HG02610 (cell line): ENCODE data around the gene NSUN6.
"Not testable (repeated sequence)": the region's sequence is repeated elsewhere in the genome, so short reads cannot be mapped to it uniquely, and the experiment has no call there.

ENCODE experiments used
- ATAC-seq: cut with Tn5 transposase; IDR thresholded peaks from one replicate; pipeline ENCODE4 v1.9.1; 2021; ENCODE audit warnings: mild to moderate bottlenecking, moderate library complexity; ENCODE audit not compliant: unreplicated experiment

The NSUN6 gene

DNA sequence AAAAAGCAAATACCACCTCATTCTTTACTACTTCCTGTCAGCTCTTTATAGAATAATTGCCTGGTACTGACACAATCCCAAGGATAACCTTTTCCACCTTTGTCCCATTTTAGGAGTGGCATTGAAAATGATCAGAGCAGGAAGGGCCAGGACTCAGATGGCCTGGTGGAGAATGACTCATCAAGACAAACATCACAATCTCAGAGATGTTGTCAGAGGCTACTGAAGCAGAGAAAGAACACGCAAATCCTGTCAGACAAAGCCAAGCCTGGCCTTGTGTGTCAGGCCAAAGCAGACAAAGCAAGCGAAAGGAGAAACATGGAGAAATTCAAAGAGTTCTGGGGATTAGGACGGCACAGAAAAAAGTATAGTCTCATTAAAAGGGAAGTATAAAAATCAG is 40.9 kb downstream of the NSUN6 start:
- ATAC-seq = no peak

DNA sequence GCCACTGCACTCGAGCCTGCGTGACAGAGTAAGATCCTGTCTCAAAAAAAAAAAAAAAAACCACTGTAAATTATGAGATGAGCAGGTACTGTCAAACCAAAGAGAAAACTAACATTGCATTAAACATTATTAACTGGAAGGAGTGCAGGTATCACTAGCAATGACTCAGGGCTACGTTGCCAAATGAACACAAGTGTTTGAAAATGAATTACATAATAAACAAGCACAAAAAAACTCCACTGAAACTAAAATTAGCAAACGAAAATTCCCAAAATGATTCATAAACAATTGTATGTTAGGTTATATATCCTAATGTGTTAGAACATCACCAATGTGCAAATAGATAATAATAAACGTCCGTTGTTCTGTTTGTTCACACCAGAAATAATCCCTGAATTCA is 42.8 kb downstream of the NSUN6 start:
- no peak for ATAC-seq

DNA sequence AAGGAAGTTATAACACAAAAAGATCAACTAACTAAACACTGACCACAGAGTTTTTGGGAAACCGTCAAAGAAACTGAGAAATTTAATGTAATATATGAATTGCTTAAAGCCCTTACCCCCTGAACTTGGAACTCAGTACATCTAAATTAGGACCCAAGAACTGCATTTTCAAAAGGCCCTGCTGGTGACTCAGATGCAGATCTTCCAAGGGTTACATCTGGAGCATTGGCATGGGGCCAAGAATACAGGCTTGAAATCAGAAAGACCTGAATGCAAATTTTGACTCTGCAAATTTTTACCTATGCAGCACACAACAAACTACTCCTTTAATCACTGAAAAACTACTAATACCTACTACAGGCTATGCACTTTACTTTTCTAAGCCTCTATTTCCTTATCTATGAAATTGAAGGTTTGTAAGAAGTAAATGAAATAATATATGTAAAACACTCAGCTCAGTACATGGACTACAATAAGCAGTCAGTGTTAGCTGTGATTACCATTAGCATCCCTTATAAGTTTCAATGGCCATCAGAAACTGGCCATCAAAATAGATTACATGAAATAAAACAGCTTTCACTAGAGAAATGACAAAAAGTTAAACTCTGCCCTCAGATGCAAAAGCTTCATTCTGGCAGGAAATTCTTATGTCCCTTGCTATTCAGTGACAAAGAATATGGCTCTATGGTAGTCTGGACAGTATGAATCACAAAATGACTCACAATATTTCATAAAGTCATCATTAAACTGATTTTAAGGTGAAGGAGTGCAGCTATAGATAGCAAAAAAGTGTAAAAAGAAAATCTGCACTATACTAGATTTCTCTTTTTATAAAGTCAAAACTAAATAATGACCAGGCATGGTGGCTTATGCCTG is 43.6 kb downstream of the NSUN6 start:
- no peak for ATAC-seq

DNA sequence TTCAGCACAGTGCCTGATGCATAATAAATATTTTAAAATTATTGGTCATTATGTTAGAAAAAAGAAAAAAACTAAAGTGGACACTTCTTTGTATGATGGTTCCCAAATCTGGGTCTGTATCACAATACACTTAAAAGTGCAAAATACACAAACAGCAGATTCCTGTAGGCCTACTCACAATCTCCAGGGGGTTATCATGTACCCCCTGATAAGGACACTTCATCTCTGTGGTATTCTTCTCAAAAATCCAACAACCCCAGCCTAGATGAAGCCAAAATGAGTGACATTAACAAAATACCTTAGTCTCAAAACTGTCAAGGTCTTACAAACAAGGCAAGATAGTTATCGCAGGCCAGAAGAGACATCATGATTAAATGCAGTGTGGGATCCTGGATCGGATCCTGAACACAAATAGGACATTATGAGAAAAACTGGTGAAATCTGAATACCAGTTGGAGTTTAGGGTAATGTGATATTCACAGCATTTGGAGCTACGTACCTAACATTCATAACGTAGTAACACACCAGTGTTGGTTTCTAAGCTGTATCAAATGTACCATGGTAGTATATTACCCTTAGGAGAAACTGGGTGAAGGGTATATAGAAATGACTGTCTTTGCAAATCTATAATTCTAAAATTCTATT is 45.2 kb downstream of the NSUN6 start:
- ATAC-seq = no peak

DNA sequence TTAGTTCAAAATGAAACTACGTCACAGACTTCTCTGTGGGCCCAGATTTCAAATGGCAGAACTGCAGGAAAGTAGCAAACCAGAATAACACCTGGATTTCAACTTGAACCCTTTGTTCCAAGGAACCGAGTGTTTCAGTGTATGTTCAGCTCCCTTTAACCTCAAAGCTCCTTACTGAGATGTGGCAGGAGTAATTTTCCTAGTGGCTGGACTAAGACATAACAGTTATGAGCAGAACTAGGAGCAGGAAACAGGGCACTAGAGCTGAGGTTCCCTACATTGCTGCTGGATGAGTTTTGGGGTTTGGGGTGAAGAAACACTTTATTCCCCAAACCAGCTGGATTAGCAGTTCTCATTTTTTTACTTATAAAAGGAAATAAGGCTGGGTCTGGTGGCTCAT is 50.1 kb downstream of the NSUN6 start:
- no peak for ATAC-seq

DNA sequence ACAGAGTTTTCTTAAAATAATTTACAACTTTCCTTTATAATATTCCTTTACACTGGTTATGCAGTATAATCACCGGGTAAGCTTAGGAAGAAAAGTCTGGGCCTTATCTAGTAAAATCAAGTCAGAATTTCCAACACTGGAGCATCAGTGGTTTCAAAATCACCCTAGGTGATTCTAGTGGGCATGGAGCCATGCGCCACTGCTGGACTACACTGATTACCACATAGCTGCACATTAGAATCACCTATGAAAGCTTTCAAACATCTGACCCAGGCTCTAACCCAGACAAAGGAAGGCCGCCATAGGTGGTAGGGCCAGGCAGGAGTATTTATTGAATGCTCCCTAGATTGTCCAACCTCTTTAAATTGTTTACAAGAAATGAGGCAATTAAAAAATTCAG is 52.0 kb downstream of the NSUN6 start:
- no peak for ATAC-seq

DNA sequence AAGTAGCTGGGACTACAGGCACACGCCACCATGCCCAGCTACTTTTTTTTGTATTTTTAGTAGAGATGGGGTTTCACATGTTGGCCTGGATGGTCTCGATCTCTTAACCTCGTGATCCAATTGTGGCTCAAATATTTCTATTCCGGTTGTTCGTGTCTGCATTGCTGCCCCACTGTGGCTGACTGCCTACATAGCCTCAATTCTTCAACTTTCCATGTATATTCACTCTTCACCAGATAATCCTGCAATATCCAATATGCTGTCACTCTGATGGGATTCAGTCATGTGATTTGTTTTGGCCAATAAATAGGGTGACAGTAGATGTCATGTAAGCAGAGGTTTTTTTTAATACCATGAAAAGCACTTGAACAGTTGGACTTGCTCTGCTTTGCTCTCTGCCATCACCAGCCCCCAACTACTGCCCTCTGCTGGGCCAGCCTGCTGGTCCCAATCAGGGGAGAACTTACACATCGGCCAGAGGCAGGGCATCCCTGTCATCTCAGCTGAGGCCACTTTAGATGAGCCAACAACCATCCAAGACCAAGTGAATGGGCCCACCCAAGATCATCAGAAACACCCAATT is 56.7 kb downstream of the NSUN6 start:
- ATAC-seq = no peak

DNA sequence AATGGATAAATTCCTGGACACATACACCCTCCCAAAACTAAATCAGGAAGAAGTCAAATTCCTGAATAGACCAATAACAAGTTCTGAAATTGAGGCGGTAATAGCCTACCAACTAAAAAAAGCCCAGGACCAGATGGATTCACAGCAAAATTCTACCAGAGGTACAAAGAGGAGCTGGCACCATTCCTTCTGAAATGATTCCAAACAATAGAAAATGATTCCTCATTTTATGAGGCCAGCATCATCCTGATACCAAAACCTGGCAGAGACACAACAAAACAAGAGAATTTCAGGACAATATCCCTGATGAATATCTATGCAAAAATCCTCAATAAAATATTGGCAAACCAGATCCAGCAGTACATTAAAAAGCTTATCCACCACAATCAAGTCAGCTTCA is 60.2 kb downstream of the NSUN6 start:
- ATAC-seq = not testable (repeated sequence)

DNA sequence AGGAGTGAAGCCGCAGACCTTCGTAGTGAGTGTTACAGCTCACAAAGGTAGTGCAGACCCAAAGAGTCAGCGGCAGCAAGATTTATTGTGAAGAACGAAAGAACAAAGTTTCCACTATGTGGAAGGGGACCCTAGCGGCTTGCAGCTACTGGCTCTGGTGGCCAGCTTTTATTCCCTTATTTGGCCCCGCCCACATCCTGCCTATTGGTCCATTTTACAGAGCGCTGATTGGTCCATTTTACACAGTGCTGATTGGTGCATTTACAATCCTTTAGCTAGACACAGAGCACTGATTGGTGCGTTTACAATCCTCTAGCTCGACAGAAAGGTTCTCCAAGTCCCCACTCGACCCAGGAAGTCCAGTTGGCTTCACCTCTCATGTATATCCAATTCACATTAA is 64.8 kb downstream of the NSUN6 start:
- ATAC-seq = not testable (repeated sequence)

DNA sequence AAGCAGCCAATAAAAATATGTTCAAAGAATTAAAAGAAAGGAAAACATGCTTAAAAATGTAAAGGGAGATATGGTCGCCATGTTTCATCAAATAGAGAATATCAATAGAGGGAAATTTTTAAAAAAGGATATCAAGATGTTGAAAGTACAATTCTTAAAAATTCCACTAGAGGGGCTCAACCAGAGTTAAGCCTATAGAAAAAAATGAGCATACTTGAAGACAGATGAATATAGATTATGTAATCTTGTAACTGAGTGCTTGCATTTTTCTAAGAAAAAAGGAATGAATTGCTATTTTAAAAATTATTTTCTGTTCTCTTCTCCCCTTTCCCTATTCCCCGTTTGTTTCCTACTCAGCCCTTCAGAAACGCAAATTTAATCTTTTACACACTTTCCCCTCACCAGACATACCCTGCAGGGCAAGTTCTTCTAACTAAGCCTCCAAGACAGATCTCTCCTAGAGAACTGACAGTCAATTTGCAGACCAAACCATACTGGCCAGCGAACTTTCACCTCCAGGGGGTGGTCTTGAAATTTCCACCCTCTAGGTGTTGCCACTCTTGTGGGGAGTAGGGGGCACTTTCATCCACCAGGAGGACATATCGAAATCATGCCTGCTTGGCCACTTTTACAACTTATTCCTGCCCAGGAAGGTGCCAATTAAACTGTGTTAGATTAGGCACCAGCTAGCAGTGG is 67.7 kb downstream of the NSUN6 start:
- no peak for ATAC-seq

DNA sequence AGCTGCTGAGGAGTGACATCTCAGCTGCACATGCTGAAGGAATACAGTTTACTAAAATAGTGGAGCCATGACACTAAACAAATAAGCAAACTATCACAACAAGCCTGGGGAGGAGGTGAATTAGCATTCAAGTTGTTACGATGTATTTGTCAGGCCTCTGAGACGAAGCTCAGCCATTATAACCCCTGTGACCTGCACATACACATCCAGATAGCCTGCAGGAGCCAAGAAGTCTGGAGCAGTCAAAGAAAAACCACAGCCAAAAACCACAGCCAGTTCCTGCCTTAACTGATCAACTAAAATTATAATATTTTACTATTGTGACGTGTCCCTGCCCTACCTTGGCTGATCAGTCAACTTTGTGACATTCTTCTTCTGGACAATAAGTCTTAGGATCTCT is 68.6 kb downstream of the NSUN6 start:
- ATAC-seq = no peak

DNA sequence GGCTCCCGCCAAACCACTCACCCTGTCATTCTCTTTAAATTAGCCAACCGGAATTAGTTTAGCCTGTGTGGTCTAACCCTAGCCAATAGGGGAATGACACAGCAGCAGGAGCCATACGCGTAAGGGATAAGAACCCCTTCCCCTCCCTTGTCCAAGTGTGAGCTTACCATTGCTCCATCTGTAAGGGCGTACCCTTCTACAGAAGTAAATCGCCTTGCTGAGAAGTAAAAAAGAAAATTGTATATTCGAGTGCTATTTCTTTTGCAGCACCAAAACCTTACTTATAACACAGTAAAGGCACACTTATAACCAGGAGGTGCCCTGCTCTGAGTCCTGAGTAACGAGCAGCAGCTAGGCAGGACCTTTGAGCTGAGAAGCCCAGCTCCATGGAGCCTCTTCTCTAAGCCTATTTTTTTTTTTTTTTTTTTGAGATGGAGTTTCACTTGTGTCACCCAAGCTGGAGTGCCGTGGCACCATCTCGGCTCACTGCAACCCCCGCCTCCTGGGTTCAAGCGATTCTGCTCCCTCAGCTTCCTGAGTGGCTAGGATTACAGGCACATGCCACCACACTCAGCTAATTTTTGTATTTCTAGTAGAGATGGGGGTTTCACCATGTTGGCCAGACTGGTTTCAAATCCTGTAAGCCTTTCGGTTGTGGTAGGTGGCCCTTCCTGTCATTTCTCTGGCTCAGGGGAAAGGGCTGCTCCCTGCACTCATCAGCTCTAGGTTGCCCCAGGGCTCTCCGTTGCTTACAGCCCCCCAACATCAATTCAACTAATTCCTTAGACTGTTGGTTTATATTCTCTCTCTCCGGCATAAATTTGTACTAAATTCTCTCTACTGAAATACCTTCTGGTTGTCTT is 73.3 kb downstream of the NSUN6 start:
- ATAC-seq = no peak

DNA sequence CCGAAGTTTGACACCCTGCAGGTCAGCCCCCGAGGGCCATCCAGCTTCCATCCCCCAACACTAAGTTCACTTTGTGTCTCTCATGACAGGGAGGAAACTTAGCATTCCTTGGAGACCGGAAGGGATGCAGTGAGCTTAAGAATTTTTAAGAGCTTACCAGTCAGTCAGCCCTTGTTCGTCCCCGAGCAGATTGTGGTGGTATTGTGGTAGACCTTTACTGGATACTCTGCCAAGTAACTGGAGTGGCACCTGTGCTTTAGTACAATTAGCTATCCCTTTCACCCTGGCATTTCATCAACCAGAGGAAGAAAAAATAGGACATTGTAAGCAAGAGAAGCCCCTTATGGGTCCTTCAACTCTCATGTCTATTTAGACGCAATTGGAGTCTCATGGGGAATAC is 74.8 kb downstream of the NSUN6 start:
- no peak for ATAC-seq

DNA sequence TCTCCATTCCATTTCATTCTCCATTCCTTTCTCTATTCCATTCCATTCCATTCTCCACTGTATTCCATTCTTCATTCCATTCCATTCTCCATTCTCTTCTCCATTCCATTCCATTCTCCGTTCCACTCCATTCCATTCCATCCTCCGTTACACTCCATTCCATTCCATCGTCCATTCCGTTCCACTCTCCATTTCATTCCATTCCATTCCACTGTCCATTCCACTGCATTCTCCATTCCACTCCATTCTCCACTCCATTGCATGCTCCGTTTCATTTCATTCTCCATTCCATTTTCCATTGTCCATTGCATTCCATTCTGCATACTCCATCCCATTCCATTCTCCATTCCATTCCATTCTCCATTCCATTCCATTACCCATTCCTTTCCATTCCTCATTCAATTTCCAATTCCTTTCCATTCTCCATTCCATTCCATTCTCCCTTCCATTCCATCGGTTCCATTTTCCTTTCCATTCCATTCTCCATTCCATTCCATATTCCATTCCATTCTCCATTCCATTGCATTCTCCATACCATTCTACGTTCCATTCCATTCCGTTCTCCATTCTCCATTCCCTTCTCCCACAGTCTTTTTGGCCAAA is 78.3 kb downstream of the NSUN6 start:
- no peak for ATAC-seq

DNA sequence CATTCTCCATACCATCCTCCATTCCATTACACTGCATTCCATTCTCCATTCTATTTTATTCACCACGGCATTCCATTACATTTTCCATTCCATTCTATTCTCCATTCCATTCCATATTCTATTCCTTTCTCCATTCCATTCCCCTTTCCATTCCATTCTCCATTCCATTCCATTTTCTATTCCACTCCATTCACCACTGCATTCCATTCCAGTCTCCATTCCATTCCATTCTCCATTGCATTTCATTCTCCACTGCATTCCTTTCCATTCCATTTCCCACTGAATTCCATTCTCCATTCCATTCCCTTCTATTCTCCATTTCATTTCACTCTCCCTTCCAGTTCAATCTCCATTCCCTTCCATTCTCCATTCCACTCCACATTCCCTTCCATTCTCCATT is 79.6 kb downstream of the NSUN6 start:
- no peak for ATAC-seq

DNA sequence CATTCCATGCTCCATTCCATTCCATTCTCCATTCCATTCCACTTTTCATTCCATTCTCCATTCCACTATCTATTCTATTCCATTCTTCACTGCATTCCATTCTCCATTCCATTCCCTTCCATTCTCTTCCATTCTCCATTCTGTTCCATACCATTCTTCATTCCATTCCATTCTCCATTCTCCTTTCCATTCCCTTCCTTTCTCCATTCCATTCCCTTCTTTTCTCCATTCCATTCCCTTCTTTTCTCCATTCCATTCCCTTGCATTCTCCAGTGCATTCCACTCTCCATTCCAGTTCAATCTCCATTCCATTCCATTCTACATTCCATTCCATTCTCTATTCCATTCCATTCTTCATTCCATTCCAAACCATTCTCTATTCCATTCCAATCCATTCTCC is 80.3 kb downstream of the NSUN6 start:
- no peak for ATAC-seq

DNA sequence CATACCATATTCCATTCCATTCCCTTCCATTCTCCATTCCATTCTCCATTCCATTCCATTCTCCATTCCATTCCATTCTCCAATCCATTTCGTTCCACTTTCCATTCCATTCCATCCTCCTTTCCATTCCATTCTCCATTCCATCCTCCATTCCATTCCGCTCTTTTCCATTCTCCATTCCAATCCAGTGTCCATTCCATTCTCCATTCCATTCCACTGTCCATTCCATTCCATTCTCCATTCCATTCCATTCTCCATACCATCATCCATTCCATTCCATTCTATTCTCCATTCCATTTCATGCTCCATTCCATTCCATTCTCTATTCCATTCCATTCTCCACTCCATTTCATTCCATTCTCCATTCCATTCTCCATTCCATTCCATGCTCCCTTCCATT is 81.0 kb downstream of the NSUN6 start:
- not testable (repeated sequence) for ATAC-seq

DNA sequence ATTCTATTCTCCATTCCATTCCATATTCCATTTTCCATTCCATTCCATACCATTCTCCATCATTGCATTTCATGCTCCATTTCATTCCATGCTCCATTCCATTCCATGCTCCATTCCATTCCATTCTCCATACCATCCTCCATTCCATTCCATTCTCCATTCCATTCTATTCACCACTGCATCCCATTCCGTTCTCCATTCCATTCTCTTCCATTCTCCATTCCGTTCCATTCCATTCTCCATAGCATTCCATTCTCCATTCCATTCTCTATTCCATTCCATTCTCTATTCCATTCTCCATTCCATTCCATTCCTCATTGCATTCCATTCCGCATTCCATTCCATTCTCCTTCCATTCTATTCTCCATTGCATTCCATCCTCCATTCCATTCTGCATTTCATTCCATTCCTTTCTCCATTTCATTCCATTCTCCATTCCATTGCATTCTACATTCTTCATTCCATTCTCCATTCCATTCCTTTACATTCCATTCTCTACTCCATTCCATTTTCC is 84.0 kb downstream of the NSUN6 start:
- no peak for ATAC-seq

DNA sequence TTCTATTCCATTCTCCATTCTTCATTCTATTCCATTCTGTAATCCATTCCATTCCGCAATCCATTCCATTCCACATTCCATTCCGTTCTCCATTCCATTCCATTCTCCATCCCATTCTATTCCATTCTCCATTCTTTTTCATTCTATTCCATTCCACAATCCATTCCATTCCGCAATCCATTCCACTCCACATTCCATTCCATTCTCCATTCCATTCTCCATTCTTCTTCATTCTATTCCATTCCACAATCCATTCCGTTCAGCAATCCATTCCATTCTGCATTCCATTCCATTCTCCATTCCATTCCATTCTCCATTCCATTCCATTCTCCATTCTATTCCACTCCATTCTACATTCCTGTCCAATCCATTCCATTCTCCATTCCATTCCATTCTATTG is 85.2 kb downstream of the NSUN6 start:
- no peak for ATAC-seq

DNA sequence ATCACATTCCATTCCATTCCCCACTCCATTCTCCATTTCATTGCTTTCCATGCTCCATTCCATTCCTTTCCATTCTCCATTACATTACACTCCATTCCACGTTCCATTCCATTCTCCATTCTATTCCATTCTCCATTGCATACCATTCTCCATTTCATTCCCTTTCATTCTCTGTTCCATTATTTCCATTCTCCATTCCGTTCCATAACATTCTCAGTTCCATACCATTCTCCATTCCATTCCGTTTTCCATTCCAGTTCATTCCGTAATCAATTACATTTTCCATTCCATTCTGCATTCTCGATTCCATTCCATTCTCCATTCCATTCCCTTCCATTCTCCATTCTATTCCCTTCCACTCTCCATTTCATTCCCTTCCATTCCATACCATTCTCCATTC is 86.4 kb downstream of the NSUN6 start:
- ATAC-seq = no peak
